Loucy (cell line): ENCODE results near the gene RPL22.

Experiments used
- H2AFZ ChIP-seq: fragments of 200-600 bp; sonication (generic); 2 replicates; pipeline ENCODE4 v1.6.0; 2016; ENCODE audit warnings: antibody characterized with exemption, mild to moderate bottlenecking, low read length, moderate library complexity
- H3F3A ChIP-seq: fragments of 200-600 bp; 2 replicates; pipeline ENCODE4 v1.6.0; 2016; ENCODE audit warnings: antibody characterized with exemption, low read depth, mild to moderate bottlenecking
- H3K27me3 ChIP-seq: fragments of 200-600 bp; sonication (generic); 2 replicates; pipeline ENCODE4 v1.6.1; 2014; ENCODE audit warnings: low read length, mild to moderate bottlenecking; ENCODE audit not compliant: insufficient read depth, poor library complexity, severe bottlenecking
- H3K36me3 ChIP-seq: fragments of 200-600 bp; sonication (generic); 2 replicates; pipeline ENCODE4 v1.6.1; 2016; ENCODE audit warnings: low read length; ENCODE audit not compliant: insufficient read depth
- H3K4me1 ChIP-seq: fragments of 200-600 bp; sonication (generic); 2 replicates; pipeline ENCODE4 v1.5.1; 2014; ENCODE audit warnings: low read length, mild to moderate bottlenecking; ENCODE audit not compliant: insufficient read depth, poor library complexity, severe bottlenecking
- H3K4me2 ChIP-seq: fragments of 200-600 bp; sonication (generic); 2 replicates; pipeline ENCODE4 v1.6.0; 2014; ENCODE audit warnings: antibody characterized with exemption, low read length, low read depth, mild to moderate bottlenecking; ENCODE audit not compliant: poor library complexity, severe bottlenecking
- H3K4me3 ChIP-seq: fragments of 200-600 bp; sonication (generic); 2 replicates; pipeline ENCODE4 v1.5.1; 2014; ENCODE audit warnings: low read length, mild to moderate bottlenecking, mixed read lengths; ENCODE audit not compliant: poor library complexity, severe bottlenecking
- H3K79me2 ChIP-seq: fragments of 200-600 bp; sonication (generic); 2 replicates; pipeline ENCODE4 v1.6.1; 2014; ENCODE audit warnings: low read length; ENCODE audit not compliant: insufficient read depth
- H3K9ac ChIP-seq: fragments of 200-600 bp; sonication (generic); 2 replicates; pipeline ENCODE4 v1.6.0; 2014; ENCODE audit warnings: mild to moderate bottlenecking, low read depth, low read length, moderate library complexity; ENCODE audit not compliant: poor library complexity, severe bottlenecking
- H3K9me2 ChIP-seq: fragments of 200-600 bp; sonication (generic); replicated peaks from 2 replicates; pipeline ENCODE4 v1.6.1; 2016; ENCODE audit warnings: low read depth, low read length, mixed read lengths
- H3K9me3 ChIP-seq: fragments of 200-600 bp; sonication (generic); 2 replicates; pipeline ENCODE4 v1.6.1; 2014; ENCODE audit warnings: mild to moderate bottlenecking, antibody characterized with exemption, low read length, low read depth; ENCODE audit not compliant: insufficient read depth
- H4K20me1 ChIP-seq: fragments of 200-600 bp; sonication (generic); 2 replicates; pipeline ENCODE4 v1.6.0; 2014; ENCODE audit warnings: antibody characterized with exemption, low read length, mild to moderate bottlenecking; ENCODE audit not compliant: insufficient read depth, poor library complexity, severe bottlenecking
- EZH2phosphoT487 ChIP-seq: fragments of 200-600 bp; IDR thresholded peaks from 2 replicates; pipeline ENCODE4 v1.6.1; 2018; ENCODE audit warnings: antibody characterized with exemption, mild to moderate bottlenecking, moderate library complexity, borderline replicate concordance
- TF ChIP-seq, protein P1 (sequence below): fragments of 200-600 bp; sonication (generic); conservative IDR thresholded peaks from 2 replicates; pipeline ENCODE4 v1.5.1; 2014; ENCODE audit warnings: mild to moderate bottlenecking, antibody characterized with exemption, low read length

Gene RPL22

GRCh38 chr1:6152181-6152580 lies 47.2 kb downstream of the RPL22 start:
- no peak overlapping the region for H3K9ac ChIP-seq
- H3K9me3 ChIP-seq, result no peaks in the 10 kb centered on the region
- TF ChIP-seq EZH2phosphoT487, result no peak
- TF ChIP-seq, protein P1, sequence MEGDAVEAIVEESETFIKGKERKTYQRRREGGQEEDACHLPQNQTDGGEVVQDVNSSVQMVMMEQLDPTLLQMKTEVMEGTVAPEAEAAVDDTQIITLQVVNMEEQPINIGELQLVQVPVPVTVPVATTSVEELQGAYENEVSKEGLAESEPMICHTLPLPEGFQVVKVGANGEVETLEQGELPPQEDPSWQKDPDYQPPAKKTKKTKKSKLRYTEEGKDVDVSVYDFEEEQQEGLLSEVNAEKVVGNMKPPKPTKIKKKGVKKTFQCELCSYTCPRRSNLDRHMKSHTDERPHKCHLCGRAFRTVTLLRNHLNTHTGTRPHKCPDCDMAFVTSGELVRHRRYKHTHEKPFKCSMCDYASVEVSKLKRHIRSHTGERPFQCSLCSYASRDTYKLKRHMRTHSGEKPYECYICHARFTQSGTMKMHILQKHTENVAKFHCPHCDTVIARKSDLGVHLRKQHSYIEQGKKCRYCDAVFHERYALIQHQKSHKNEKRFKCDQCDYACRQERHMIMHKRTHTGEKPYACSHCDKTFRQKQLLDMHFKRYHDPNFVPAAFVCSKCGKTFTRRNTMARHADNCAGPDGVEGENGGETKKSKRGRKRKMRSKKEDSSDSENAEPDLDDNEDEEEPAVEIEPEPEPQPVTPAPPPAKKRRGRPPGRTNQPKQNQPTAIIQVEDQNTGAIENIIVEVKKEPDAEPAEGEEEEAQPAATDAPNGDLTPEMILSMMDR, result no peak
- H3F3A ChIP-seq, result peaks cover 4% of the 10 kb centered on the region; the same call in 1 of the 2 replicates
- peaks cover 8% of the 10 kb centered on the region; the same call in 1 of the 2 replicates for H3K79me2 ChIP-seq
- no peaks in the 10 kb centered on the region for H3K27me3 ChIP-seq
- peaks cover 28% of the 10 kb centered on the region for H3K4me1 ChIP-seq
- no peaks in the 10 kb centered on the region for H3K9me2 ChIP-seq
- peak overlapping the region; percentile 74 for H3K4me2 ChIP-seq
- no peak overlapping the region for H3K4me3 ChIP-seq
- no peaks in the 10 kb centered on the region for H4K20me1 ChIP-seq
- no peak overlapping the region for H2AFZ ChIP-seq
- H3K36me3 ChIP-seq, result no peaks in the 10 kb centered on the region

DNA sequence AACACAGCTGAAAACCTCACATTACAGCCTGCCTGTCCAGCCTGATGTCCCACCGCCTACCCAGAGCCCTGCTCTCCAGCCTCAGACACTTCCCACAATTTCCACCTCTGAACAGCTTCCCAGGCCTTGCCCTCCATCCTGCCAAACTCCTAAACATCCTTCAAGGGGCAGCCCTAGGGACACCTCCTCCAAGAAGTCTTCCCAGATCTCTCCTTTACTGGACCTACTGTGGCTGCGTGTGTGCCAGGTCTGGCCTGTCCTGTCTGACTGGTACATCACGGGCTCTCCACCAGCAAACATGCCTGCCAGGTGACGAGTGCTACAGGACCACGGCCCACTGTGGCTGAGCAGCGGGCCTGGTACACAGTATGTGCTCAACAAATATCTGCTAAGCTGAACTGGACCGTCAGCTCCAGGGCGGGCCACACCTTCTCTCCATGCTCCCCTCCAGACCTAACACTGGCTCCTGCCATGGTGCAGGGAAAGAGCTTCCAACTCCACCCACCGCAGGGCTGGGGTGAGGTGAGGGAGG lies 48.0 kb downstream of the RPL22 start:
- Histone ChIP-seq H3K4me2 (no peak overlapping the region), H3F3A (peaks cover 4% of the 10 kb centered on the region; the same call in 1 of the 2 replicates), H3K4me3 (no peak overlapping the region), H3K9ac (no peak overlapping the region), H3K4me1 (peaks cover 28% of the 10 kb centered on the region), H3K9me3 (no peaks in the 10 kb centered on the region), H3K79me2 (peaks cover 8% of the 10 kb centered on the region; the same call in 1 of the 2 replicates), H2AFZ (no peak overlapping the region), H3K27me3 (no peaks in the 10 kb centered on the region), H3K9me2 (no peaks in the 10 kb centered on the region), H3K36me3 (no peaks in the 10 kb centered on the region), H4K20me1 (no peaks in the 10 kb centered on the region)
- TF ChIP-seq, protein P1, result no peak
- no peak for TF ChIP-seq EZH2phosphoT487

- Histone ChIP-seq H3K4me1 (peaks cover 25% of the 10 kb centered on the region), H3K27me3 (no peaks in the 10 kb centered on the region), H3K4me2 (no peak overlapping the region), H3K36me3 (no peaks in the 10 kb centered on the region), H3K9ac (no peak overlapping the region), H3F3A (0 out of 2 replicates have a peak, but pooled peaks cover 2% of the 10 kb centered on the region), H3K9me2 (no peaks in the 10 kb centered on the region), H2AFZ (no peak overlapping the region), H3K9me3 (no peaks in the 10 kb centered on the region), H4K20me1 (no peaks in the 10 kb centered on the region), H3K4me3 (no peak overlapping the region), H3K79me2 (peaks cover 8% of the 10 kb centered on the region; the same call in 1 of the 2 replicates)
- TF ChIP-seq, protein P1, result no peak
- no peak for TF ChIP-seq EZH2phosphoT487
Measured at GRCh38 chr1:6150006-6150938, 49.1 kb downstream of the RPL22 start.
